HG03521 (cell line): Measurements from ENCODE around the gene RPL10A.

Source experiments
- ATAC-seq: cut with Tn5 transposase; IDR thresholded peaks from one replicate; pipeline ENCODE4 v1.9.1; 2021; ENCODE audit warnings: mild to moderate bottlenecking, moderate library complexity; ENCODE audit not compliant: unreplicated experiment

The RPL10A gene

GRCh38 chr6:35489995-35490791, 22.0 kb downstream of the RPL10A start:
- no peak for ATAC-seq

GRCh38 chr6:35490821-35491557, 22.8 kb downstream of the RPL10A start:
- ATAC-seq = no peak

GRCh38 chr6:35491558-35492257, 23.5 kb downstream of the RPL10A start:
- no peak for ATAC-seq

- no peak for ATAC-seq
These were observed 24.2 kb downstream of the RPL10A start for GRCh38 chr6:35492258-35492973.

GRCh38 chr6:35492974-35493284, 24.7 kb downstream of the RPL10A start:
- no peak for ATAC-seq

- ATAC-seq = no peak
These were observed 25.2 kb downstream of the RPL10A start for GRCh38 chr6:35493307-35493983.

GRCh38 chr6:35494161-35494563, 26.0 kb downstream of the RPL10A start:
- ATAC-seq = no peak

- ATAC-seq = no peak
These were observed 27.2 kb downstream of the RPL10A start for GRCh38 chr6:35495258-35496035.

GRCh38 chr6:35496036-35496840, 28.0 kb downstream of the RPL10A start:
- no peak for ATAC-seq

GRCh38 chr6:35496841-35497570, 28.8 kb downstream of the RPL10A start, which contains the start of gene TEAD3:
Gene TEAD3 (minus strand): TSS chr6:35497079.
- ATAC-seq = peak; percentile 48

- ATAC-seq = no peak
These were observed 29.6 kb downstream of the RPL10A start for GRCh38 chr6:35497571-35498421.

- ATAC-seq = no peak
These were observed 30.3 kb downstream of the RPL10A start for GRCh38 chr6:35498422-35499067.

GRCh38 chr6:35499372-35499771, 31.2 kb downstream of the RPL10A start:
- ATAC-seq = no peak

GRCh38 chr6:35500782-35501181, 32.6 kb downstream of the RPL10A start:
- ATAC-seq = no peak

GRCh38 chr6:35501784-35502183, 33.6 kb downstream of the RPL10A start:
- ATAC-seq = no peak

- no peak for ATAC-seq
These were observed 35.3 kb downstream of the RPL10A start for GRCh38 chr6:35503534-35503933.

GRCh38 chr6:35505999-35506412, 37.8 kb downstream of the RPL10A start:
- no peak for ATAC-seq
